GM12801 (cell line): ENCODE data around the gene CEACAM19.

Experiments
- TF ChIP-seq, protein P1 (sequence below): IDR thresholded peaks from one replicate; pipeline ENCODE4 v1.5.1; 2011; ENCODE audit warnings: control low read depth; ENCODE audit not compliant: insufficient read length; ENCODE audit errors: extremely low read depth

Gene CEACAM19

DNA sequence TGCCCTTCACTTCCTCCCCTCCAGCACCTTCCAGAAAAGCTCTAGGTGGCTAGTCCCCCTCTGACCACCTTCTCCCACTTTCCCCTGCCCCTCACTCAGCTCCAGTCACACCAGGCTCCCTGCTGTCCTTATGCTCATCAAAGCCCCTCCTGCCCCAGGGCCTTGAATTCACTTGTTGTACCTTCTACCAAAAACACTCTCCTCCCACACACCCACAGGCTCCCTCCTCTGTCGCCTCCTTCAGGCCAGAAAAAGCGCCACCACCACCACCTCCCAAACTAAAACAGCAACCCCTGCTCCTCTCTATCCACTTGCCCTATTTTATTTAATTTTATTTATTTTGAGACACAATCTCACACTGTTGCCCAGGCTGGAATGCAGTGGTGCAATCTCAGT, 22.9 kb downstream of the CEACAM19 start:
- TF ChIP-seq, protein P1, sequence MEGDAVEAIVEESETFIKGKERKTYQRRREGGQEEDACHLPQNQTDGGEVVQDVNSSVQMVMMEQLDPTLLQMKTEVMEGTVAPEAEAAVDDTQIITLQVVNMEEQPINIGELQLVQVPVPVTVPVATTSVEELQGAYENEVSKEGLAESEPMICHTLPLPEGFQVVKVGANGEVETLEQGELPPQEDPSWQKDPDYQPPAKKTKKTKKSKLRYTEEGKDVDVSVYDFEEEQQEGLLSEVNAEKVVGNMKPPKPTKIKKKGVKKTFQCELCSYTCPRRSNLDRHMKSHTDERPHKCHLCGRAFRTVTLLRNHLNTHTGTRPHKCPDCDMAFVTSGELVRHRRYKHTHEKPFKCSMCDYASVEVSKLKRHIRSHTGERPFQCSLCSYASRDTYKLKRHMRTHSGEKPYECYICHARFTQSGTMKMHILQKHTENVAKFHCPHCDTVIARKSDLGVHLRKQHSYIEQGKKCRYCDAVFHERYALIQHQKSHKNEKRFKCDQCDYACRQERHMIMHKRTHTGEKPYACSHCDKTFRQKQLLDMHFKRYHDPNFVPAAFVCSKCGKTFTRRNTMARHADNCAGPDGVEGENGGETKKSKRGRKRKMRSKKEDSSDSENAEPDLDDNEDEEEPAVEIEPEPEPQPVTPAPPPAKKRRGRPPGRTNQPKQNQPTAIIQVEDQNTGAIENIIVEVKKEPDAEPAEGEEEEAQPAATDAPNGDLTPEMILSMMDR, result no peak

DNA sequence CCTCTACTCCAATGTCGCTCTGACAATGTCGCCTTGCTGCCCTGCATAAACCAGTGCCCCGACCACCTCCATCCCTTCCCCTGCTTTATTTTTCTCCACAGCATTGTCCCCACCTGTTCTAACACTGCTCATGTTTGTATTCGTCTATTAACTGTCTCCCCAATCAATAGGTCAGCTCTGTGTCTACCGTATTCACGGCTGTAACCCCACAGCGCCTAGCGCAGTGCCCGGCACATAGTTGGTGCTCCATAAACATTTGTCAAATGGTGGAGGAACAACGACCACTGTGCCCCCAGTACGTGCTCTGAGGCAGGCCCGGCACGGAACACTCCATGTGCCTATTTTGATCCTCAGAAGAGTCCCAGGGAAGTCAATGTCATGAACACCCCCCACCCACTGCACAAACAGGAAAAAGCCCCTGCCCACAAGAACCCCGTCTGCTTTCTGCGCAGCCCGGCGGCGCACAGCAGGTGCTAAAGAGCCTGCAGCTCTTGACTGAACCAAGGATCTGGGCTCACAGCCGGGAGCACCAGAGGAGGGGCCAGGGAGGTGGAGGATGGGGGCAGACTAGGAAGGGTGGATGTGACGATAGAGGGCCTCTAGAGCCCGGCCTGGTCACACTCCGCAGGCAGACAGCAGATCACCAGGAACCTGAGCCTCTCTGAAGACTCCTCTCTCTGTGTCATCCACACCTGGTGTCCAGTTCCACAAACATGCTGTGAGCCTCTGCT, 25.8 kb downstream of the CEACAM19 start:
- TF ChIP-seq, protein P1, result no peak

DNA sequence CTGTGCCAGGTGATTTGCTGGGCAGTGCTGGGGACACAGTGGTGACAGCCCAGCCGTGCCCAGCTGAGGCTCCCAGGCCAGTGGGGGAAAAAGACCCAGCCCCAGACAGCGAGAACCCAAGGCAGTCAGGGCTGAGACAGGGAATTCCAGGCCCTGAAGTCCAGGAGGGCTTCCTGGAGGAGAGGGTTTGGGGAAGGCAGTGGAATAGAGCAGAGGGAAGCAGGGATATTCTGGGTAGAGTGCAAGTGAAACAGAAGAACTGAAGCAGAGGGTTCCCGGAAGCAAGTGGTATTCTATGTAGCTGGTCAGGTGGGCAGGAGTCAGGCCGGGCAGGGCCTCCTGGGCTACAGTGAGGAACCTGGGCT, 26.4 kb downstream of the CEACAM19 start:
- TF ChIP-seq, protein P1, result no peak

DNA sequence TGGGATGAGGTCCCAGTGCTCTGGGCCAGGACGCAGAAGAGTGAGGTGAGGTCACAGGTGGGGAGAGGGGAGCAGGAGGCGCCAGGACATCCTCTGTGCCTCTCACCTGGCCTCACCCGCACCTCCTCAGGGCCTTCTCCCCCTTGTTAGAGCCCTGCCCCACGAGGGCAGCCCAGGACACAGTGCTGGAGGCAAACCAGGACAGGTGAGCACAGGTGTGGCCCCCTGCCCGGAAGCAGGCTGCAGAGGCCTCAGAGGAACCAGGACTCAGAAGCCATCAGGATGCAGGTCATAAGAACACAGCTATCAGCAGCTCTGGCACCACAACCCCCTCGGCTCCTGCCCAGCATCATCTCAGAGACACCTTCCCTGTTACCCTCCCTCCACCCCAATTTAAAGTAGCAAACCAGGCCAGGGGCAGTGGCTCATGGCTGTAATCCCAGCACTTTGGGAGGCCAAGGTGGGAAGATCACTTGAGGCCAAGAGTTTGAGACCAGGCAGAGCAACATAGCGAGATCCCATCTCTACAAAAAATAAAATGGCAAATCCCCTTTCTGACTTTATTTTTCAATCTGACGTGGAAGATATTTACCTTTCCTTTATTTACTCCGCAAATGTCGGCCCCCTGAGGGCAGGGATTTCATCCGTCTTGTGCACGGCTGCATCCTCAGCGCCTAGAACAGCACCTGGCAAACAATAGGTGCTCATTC, 27.4 kb downstream of the CEACAM19 start, which contains the start of gene CEACAM16:
Gene CEACAM16 (plus strand): TSS at position 660 of the 710 bp plus-strand sequence. CDS start 2,306 bp downstream, outside the sequence.
- TF ChIP-seq, protein P1, result no peak

DNA sequence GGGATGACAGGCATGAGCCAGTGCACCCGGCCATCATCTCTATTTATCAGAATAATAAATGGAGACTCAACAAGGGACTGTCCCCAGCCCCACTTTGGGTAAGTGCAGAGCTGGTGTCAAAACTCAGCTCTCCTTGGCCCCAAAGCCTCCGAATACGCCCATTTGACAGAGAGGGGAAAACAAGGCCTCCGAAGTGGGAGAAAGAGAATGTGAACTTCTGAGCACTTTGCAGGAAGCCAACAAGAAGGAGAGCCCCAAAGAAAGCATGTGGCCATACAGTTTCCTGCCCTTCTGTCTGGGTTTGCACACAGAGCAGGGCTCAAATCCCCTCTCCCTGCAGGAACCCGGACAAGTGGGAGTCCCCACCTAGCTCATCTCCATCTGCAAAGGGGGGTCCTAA, 29.3 kb downstream of the CEACAM19 start:
- TF ChIP-seq, protein P1, result no peak

DNA sequence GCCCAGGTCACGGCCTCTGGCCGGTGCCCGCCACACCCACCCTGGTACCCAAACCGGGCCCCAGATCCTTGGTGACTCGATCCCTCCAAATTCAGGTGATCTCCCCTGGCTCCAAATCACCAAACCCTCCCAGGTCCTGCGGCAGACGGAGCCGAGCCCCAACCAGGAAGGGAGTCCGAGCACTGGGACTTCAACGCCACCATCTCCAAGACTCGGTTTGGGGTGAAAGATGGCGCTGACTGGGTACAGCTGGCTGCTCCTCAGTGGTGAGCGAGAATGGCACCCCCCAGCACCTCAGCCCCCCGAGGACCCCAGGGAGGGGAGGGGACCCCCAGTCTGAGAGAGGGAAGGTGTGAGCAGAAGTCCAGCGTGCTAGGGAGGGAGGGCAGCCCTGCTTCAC, 29.9 kb downstream of the CEACAM19 start:
- TF ChIP-seq, protein P1, result no peak

DNA sequence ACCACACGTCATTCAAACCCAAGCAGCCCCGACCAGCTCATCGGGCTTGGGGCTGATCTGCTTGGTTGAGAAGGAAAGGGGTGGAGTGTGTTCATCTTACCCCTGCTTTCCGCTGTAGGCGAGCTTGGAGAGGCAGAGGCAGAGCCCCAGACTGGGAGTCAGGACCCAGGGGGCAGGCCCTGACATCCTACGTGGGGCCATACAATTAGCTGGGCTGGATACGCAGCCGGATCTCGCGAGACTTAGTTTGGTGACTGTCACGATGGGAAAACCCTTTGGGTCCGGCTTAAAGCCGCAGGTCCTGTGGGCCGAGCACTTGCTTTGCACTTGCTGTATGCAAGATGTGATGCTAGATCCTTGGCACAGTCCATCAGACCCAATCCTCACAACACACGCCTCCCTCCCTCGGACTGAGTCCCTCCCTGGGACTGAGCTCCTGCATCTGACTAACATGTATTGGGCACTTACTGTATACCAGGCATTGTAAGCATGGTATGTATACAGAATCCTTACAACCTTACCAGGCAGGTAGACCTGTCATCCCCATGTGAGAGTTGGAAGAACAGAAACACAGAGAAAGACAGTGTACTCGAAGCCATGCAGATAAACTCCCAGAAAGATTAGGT, 31.4 kb downstream of the CEACAM19 start:
- TF ChIP-seq, protein P1, result no peak
